CD8-positive, alpha-beta memory T cell (primary cell): ENCODE results near the gene TERF2IP. TPM values are rescaled to one million over a fixed set of nuclear protein-coding genes. Genes with fewer than 3 reads are reported as not detected.

Experiments
- CTCF ChIA-PET: fragments of 350-600 bp; sonication (Branson Sonifier 250); formaldehyde crosslinking; loops from one replicate; lab custom pipeline; 2021; ENCODE audit warnings: antibody characterized with exemption; lab: Charles Lee
- POLR2A ChIA-PET: fragments of 350-600 bp; sonication (Branson Sonifier 250); formaldehyde crosslinking; loops from one replicate; lab custom pipeline; 2021; ENCODE audit warnings: antibody characterized with exemption; lab: Charles Lee
- DNase-seq, 5 donors: peaks; one replicate each; pipeline versions ENCODE4 v3.0.0 to v3.0.0-alpha.2; 2020 to 2022; ENCODE audit warnings: mixed read lengths in 1 of 5
- H3K27ac ChIP-seq: one replicate; pipeline ENCODE4 v1.7.0; 2013; ENCODE audit warnings: low read depth, mild to moderate bottlenecking, low read length, moderate library complexity
- H3K27me3 ChIP-seq: 2 replicates; pipeline ENCODE4 v1.7.0; 2013; ENCODE audit warnings: low read length, mild to moderate bottlenecking; ENCODE audit not compliant: insufficient read depth, poor library complexity, severe bottlenecking
- H3K36me3 ChIP-seq: 2 replicates; pipeline ENCODE4 v1.7.0; 2013; ENCODE audit warnings: mild to moderate bottlenecking, low read length, moderate library complexity; ENCODE audit not compliant: insufficient read depth
- H3K4me1 ChIP-seq: 2 replicates; pipeline ENCODE4 v1.7.0; 2013; ENCODE audit warnings: mild to moderate bottlenecking, low read length, moderate library complexity; ENCODE audit not compliant: insufficient read depth
- H3K4me3 ChIP-seq: 2 replicates; pipeline ENCODE4 v1.7.0; 2013; ENCODE audit warnings: mild to moderate bottlenecking, low read length
- H3K9me3 ChIP-seq: 2 replicates; pipeline ENCODE4 v1.7.0; 2013; ENCODE audit warnings: mild to moderate bottlenecking, low read length
- H3K27ac Mint-ChIP-seq, 8 donors: one replicate each; pipeline ENCODE4 v1.8.0; 2020 to 2021; ENCODE audit warnings: mixed read lengths in 8 of 8, mild to moderate bottlenecking in 6 of 8, inconsistent platforms in 3 of 8, moderate library complexity in 3 of 8
- H3K27me3 Mint-ChIP-seq, 2 donors: one replicate each; pipeline ENCODE4 v1.8.0; 2020 to 2021; ENCODE audit warnings: mixed read lengths in 2 of 2, mild to moderate bottlenecking in 1 of 2, moderate library complexity in 1 of 2
- H3K36me3 Mint-ChIP-seq, 3 donors: one replicate each; pipeline ENCODE4 v1.8.0; 2020 to 2021; ENCODE audit warnings: mixed read lengths in 3 of 3, inconsistent platforms in 1 of 3, mild to moderate bottlenecking in 1 of 3
- H3K4me1 Mint-ChIP-seq, 3 donors: one replicate each; pipeline ENCODE4 v1.8.0; 2020 to 2021; ENCODE audit warnings: mixed read lengths in 3 of 3, inconsistent platforms in 1 of 3, mild to moderate bottlenecking in 1 of 3
- H3K4me3 Mint-ChIP-seq, 7 donors: one replicate each; pipeline ENCODE4 v1.8.0; 2020 to 2021; ENCODE audit warnings: mixed read lengths in 7 of 7, mild to moderate bottlenecking in 6 of 7, moderate library complexity in 4 of 7, inconsistent platforms in 2 of 7
- H3K9me3 Mint-ChIP-seq, 5 donors: one replicate each; pipeline ENCODE4 v1.8.0; 2020 to 2022; ENCODE audit warnings: mixed read lengths in 5 of 5, mild to moderate bottlenecking in 3 of 5, moderate library complexity in 2 of 5, inconsistent platforms in 1 of 5
- polyA plus RNA-seq: library from polyadenylated mRNA; unstranded; fragments of 300-500 nt; fragmentation: Illumina TruSeq; gene quantifications from one replicate; pipeline ENCODE4 v1.2.3, GENCODE V29; 2021
- total RNA-seq, 2 experiments: library from RNA; stranded (reverse); gene quantifications; one replicate each; pipeline ENCODE4 v1.2.3, GENCODE V29; 2021

The TERF2IP gene
- total and polyA plus RNA-seq, 3 experiments from 2014 or later = 90.6 to 209 (median 91.0) TPM

DNA sequence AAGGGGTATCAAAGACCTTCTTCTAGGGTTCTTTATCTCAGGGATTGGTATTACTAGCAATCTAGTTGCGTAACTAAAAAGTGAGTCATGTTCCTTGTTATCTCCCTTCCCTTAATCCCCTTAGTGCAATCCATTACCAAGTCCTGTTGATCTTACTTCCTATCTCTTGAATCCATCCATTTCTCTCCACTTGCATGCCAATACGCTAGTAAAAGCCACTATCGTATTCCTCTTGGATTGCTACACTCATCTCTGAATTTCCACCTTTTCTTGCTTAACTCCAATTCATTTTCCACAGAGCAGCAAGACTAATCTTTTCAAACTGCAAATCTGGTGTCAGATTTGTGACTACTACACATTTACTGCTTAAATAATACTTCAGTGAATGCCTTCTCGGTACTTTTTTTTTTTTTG lies 22.6 kb upstream of the TERF2IP start:
- Mint-ChIP-seq H3K36me3 (peaks cover 19 to 61% (median 32%) of the 10 kb centered on the region in 3 donors), H3K4me1 (peaks cover 63 to 83% (median 73%) of the 10 kb centered on the region in 3 donors), H3K4me3 (peak overlapping the region; percentile 11 to 65 (median 42)), H3K27me3 (no peaks in the 10 kb centered on the region), H3K27ac (peak overlapping the region; percentile 0 to 93 (median 82)), H3K9me3 (peaks cover 0 to 3% (median 0%) of the 10 kb centered on the region in 5 donors)
- no peak for DNase-seq
- H3K27me3 ChIP-seq = no peaks in the 10 kb centered on the region
- peaks cover 29% of the 10 kb centered on the region for H3K36me3 ChIP-seq
- H3K27ac ChIP-seq = no peak overlapping the region
- CTCF ChIA-PET = no interaction called here
- POLR2A ChIA-PET = no interaction called here
- H3K9me3 ChIP-seq = no peaks in the 10 kb centered on the region
- no peak overlapping the region for H3K4me3 ChIP-seq
- H3K4me1 ChIP-seq = peaks cover 52% of the 10 kb centered on the region

GRCh38 chr16:75626806-75627205 lies 20.8 kb upstream of the TERF2IP start:
- peaks cover 20 to 70% (median 33%) of the 10 kb centered on the region in 3 donors for H3K36me3 Mint-ChIP-seq
- H3K4me1 Mint-ChIP-seq = peaks cover 44 to 67% (median 55%) of the 10 kb centered on the region in 3 donors
- Histone ChIP-seq H3K9me3 (no peaks in the 10 kb centered on the region), H3K36me3 (peaks cover 41% of the 10 kb centered on the region), H3K4me3 (no peak overlapping the region), H3K27ac (no peak overlapping the region), H3K27me3 (no peaks in the 10 kb centered on the region), H3K4me1 (peaks cover 33% of the 10 kb centered on the region)
- DNase-seq = no peak
- H3K9me3 Mint-ChIP-seq = no peaks in the 10 kb centered on the region
- H3K27me3 Mint-ChIP-seq = no peaks in the 10 kb centered on the region
- CTCF ChIA-PET = interaction anchor here (1.6 to 1.9 kb wide), 2 partner anchors 21 to 110 kb away, joined by 4 to 5 read pairs; partner anchors contain the start of gene TERF2IP
- peak overlapping the region in 4 of 7 donors; percentile 5 to 84 (median 35) for H3K4me3 Mint-ChIP-seq
- H3K27ac Mint-ChIP-seq = peak overlapping the region; percentile 61 to 98 (median 91)
- POLR2A ChIA-PET = interaction anchor here (0.5 kb wide), 1 partner anchor 11 kb away, joined by 8 read pairs; no protein-coding TSS in a partner anchor

- Histone ChIP-seq H3K27ac (no peak overlapping the region), H3K4me1 (peaks cover 26% of the 10 kb centered on the region), H3K36me3 (peaks cover 49% of the 10 kb centered on the region), H3K27me3 (no peaks in the 10 kb centered on the region), H3K9me3 (no peaks in the 10 kb centered on the region), H3K4me3 (no peak overlapping the region)
- Mint-ChIP-seq H3K9me3 (no peaks in the 10 kb centered on the region), H3K27ac (peak overlapping the region; percentile 75 to 98 (median 89)), H3K4me1 (peaks cover 38 to 58% (median 46%) of the 10 kb centered on the region in 3 donors), H3K4me3 (peak overlapping the region; percentile 14 to 84 (median 56)), H3K27me3 (no peaks in the 10 kb centered on the region), H3K36me3 (peaks cover 20 to 75% (median 33%) of the 10 kb centered on the region in 3 donors)
- peak in 1 of 5 donors; percentile 25 for DNase-seq
- ChIA-PET CTCF (interaction anchor here (0.9 kb wide), 1 partner anchor 21 kb away, joined by 3 read pairs; no protein-coding TSS in a partner anchor), POLR2A (interaction anchor here (1.2 to 1.5 kb wide), 2 partner anchors 20 to 21 kb away, joined by 4 read pairs; partner anchors contain the start of genes KARS1 and TERF2IP)
Measured at GRCh38 chr16:75627851-75628250, 19.7 kb upstream of the TERF2IP start.

DNA sequence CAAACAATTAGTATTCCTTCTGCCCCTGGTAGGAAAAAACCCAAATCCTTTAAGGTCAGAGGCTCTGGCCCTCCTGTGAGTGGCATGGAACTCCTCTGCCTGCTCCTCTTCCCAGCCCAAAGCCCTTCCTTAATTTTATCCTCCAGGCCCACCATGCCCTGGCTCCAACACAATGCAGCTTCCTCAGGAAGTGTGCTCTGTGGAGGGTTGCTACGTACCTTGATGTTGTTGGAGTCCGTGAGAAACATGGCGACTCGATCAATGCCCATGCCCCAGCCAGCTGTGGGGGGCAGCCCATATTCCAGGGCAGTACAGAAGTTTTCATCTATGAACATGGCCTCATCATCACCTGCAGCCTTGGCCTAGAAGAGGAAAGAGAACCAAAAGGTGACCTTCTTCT lies 19.2 kb upstream of the TERF2IP start:
- peak overlapping the region; percentile 75 to 98 (median 89) for H3K27ac Mint-ChIP-seq
- H3K27me3 Mint-ChIP-seq = no peaks in the 10 kb centered on the region
- peaks cover 35 to 54% (median 41%) of the 10 kb centered on the region in 3 donors for H3K4me1 Mint-ChIP-seq
- Histone ChIP-seq H3K4me1 (peaks cover 26% of the 10 kb centered on the region), H3K27ac (no peak overlapping the region), H3K36me3 (peaks cover 54% of the 10 kb centered on the region), H3K4me3 (no peak overlapping the region), H3K9me3 (no peaks in the 10 kb centered on the region), H3K27me3 (no peaks in the 10 kb centered on the region)
- H3K9me3 Mint-ChIP-seq = no peaks in the 10 kb centered on the region
- DNase-seq = no peak
- ChIA-PET CTCF (interaction anchor here (0.9 kb wide), 1 partner anchor 20 kb away, joined by 3 read pairs; no protein-coding TSS in a partner anchor), POLR2A (interaction anchor here (1.2 to 1.5 kb wide), 2 partner anchors 19 to 20 kb away, joined by 4 read pairs; partner anchors contain the start of genes KARS1 and TERF2IP)
- peak overlapping the region in 5 of 7 donors; percentile 42 to 84 (median 58) for H3K4me3 Mint-ChIP-seq
- H3K36me3 Mint-ChIP-seq = peaks cover 20 to 77% (median 33%) of the 10 kb centered on the region in 3 donors

DNA sequence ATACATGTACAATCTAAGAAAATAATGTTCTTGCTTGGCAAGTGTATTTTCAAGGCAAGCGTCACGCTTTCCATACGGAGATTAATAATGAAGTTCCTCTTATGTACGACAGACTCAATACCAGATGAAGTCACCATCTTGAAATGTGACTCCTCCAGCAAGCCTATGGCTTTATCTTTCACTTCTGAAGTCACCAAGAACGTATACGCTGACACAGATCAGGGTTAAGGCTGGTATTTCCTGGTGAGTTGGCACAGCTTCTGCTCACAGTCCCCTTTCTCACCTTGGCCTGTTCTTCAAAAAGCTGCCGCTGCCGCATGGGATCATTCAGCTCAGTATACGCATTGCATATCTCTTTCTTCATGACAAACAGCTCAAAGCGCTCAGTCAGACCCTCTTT lies 18.4 kb upstream of the TERF2IP start:
- Mint-ChIP-seq H3K27ac (peak overlapping the region; percentile 59 to 98 (median 84)), H3K36me3 (peaks cover 20 to 84% (median 36%) of the 10 kb centered on the region in 3 donors), H3K9me3 (no peaks in the 10 kb centered on the region), H3K4me3 (peak overlapping the region in 3 of 7 donors; percentile 8 to 57 (median 47)), H3K27me3 (no peaks in the 10 kb centered on the region), H3K4me1 (peaks cover 33 to 51% (median 39%) of the 10 kb centered on the region in 3 donors)
- ChIA-PET POLR2A (no interaction called here), CTCF (no interaction called here)
- Histone ChIP-seq H3K4me1 (peaks cover 26% of the 10 kb centered on the region), H3K9me3 (no peaks in the 10 kb centered on the region), H3K27me3 (no peaks in the 10 kb centered on the region), H3K36me3 (peaks cover 62% of the 10 kb centered on the region), H3K27ac (no peak overlapping the region), H3K4me3 (no peak overlapping the region)
- no peak for DNase-seq

DNA sequence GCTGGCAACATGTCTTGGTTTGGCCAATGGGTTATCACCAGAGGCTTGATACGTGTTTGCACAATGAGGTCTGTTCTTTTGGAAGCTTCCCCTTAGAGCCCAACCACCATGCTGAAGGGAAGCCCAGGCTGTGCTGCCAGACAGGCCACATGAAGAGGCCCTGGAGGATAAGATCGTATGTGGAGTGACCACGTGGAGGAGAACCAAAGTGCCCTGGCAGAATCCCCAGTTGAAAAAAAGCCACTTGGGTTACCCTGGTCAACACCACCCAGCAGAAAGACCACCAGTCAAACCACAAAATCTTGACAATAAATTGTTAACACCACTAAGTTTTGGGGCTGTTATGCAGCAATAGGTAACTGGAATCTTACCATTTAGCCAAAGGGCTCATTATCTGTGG lies 17.5 kb upstream of the TERF2IP start:
- Mint-ChIP-seq H3K4me1 (peaks cover 32 to 43% (median 33%) of the 10 kb centered on the region in 3 donors), H3K4me3 (no peak overlapping the region), H3K36me3 (peaks cover 20 to 90% (median 38%) of the 10 kb centered on the region in 3 donors), H3K9me3 (no peaks in the 10 kb centered on the region), H3K27me3 (no peaks in the 10 kb centered on the region), H3K27ac (peak overlapping the region in 3 of 8 donors; percentile 68 to 98 (median 77))
- peaks cover 67% of the 10 kb centered on the region for H3K36me3 ChIP-seq
- CTCF ChIA-PET = interaction anchor here (1.0 to 5.0 kb wide), 2 partner anchors 18 to 74 kb away, joined by 3 to 17 read pairs; partner anchors contain the start of genes KARS1, TERF2IP and TMEM231
- no peak overlapping the region for H3K4me3 ChIP-seq
- H3K4me1 ChIP-seq = peaks cover 26% of the 10 kb centered on the region
- POLR2A ChIA-PET = interaction anchor here (0.9 kb wide), 1 partner anchor 10 kb away, joined by 3 read pairs; no protein-coding TSS in a partner anchor
- H3K27ac ChIP-seq = no peak overlapping the region
- H3K9me3 ChIP-seq = no peaks in the 10 kb centered on the region
- no peaks in the 10 kb centered on the region for H3K27me3 ChIP-seq
- no peak for DNase-seq

- peaks cover 15 to 94% (median 26%) of the 10 kb centered on the region in 3 donors for H3K36me3 Mint-ChIP-seq
- POLR2A ChIA-PET = no interaction called here
- peaks cover 14 to 24% (median 15%) of the 10 kb centered on the region in 3 donors for H3K4me1 Mint-ChIP-seq
Measured at GRCh38 chr16:75632857-75633256, 14.7 kb upstream of the TERF2IP start.

DNA sequence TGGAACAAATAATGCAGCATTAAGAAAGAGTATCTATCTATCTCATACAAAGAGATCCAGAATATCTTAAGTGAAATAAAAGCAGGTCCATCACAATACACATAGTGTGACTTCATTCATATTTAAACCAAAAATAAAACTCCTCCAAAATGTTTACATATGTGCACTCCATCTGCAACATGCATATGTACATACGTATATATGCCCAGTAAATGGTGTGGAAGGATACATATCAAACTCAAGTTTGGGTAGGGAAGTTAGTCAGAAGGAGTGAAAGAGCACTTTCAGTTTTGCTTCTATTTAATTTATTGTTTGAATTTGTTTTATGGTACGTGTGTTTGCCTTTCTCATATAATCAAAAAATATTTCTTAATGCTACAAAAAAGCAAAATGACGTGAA lies 12.5 kb upstream of the TERF2IP start:
- no peaks in the 10 kb centered on the region for H3K9me3 ChIP-seq
- H3K4me1 ChIP-seq = no peaks in the 10 kb centered on the region
- H3K36me3 ChIP-seq = peaks cover 78% of the 10 kb centered on the region
- H3K27ac ChIP-seq = no peak overlapping the region
- POLR2A ChIA-PET = no interaction called here
- H3K4me3 ChIP-seq = no peak overlapping the region
- no peak overlapping the region for H3K4me3 Mint-ChIP-seq
- H3K36me3 Mint-ChIP-seq = peaks cover 9 to 88% (median 21%) of the 10 kb centered on the region in 3 donors
- no peaks in the 10 kb centered on the region for H3K9me3 Mint-ChIP-seq
- H3K27me3 ChIP-seq = no peaks in the 10 kb centered on the region
- CTCF ChIA-PET = no interaction called here
- no peak for DNase-seq
- peak overlapping the region in 1 of 8 donors; percentile 73 for H3K27ac Mint-ChIP-seq
- H3K4me1 Mint-ChIP-seq = peaks cover 7 to 21% (median 13%) of the 10 kb centered on the region in 3 donors
- no peaks in the 10 kb centered on the region for H3K27me3 Mint-ChIP-seq

More at GRCh38 chr16:75632857-75633256, 14.7 kb upstream of the TERF2IP start:
- DNase-seq = no peak
- peak overlapping the region in 1 of 7 donors; percentile 34 for H3K4me3 Mint-ChIP-seq
- Histone ChIP-seq H3K27me3 (no peaks in the 10 kb centered on the region), H3K27ac (no peak overlapping the region), H3K4me3 (no peak overlapping the region), H3K36me3 (peaks cover 77% of the 10 kb centered on the region), H3K9me3 (no peaks in the 10 kb centered on the region), H3K4me1 (peaks cover 10% of the 10 kb centered on the region)
- CTCF ChIA-PET = interaction anchor here (1.2 to 5.0 kb wide), 5 partner anchors 9 to 116 kb away, joined by 3 to 17 read pairs (median 5); partner anchors contain the start of genes KARS1 and TERF2IP
- H3K9me3 Mint-ChIP-seq = no peaks in the 10 kb centered on the region
- H3K27me3 Mint-ChIP-seq = no peaks in the 10 kb centered on the region
- peak overlapping the region in 1 of 8 donors; percentile 80 for H3K27ac Mint-ChIP-seq
